ENCODE data around the gene VPS26A. TPM values are rescaled to one million over a fixed set of nuclear protein-coding genes. Genes with fewer than 3 reads are reported as not detected.

VPS26A gene
- total RNA-seq, 1 experiment from 2014 or later: 90.0 TPM

DNA sequence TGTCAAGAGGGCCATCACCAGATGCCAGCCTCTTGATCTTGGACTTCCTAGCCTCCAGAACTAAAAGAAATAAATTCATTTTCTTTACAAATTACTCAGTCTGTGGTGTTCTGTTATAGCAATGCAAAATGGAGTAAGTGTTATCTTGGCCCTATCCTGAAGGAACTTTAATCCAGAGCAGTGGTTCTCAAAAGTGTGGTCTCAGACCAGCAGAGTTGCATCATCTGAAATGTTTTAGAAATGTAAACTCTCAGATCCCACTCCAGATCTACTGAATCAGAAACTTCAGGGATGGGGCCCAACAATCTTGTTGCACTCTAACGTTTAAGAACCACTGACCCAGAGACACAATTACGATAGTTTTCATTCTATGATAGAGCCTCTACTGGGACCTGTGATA lies 52.8 kb downstream of the VPS26A start:
- Histone ChIP-seq H3K4me3 (no peak overlapping the region), H3F3A (ENCODE audit: insufficient read depth, low read depth) (peaks cover 16% of the 10 kb centered on the region; the same call in 1 of the 2 replicates), H3K9me2 (ENCODE audit: insufficient read depth) (no peaks in the 10 kb centered on the region), H3K27me3 (ENCODE audit: insufficient read depth, low read depth) (no peaks in the 10 kb centered on the region), H3K9me3 (ENCODE audit: insufficient read depth, low read depth) (no peaks in the 10 kb centered on the region), H4K20me1 (ENCODE audit: insufficient read depth) (no peaks in the 10 kb centered on the region), H3K36me3 (ENCODE audit: low read depth) (no peaks in the 10 kb centered on the region), H3K4me2 (no peak overlapping the region), H3K79me2 (ENCODE audit: low read depth) (peaks cover 18% of the 10 kb centered on the region), H2AFZ (no peak overlapping the region), H3K27ac (no peak overlapping the region), H3K4me1 (replicated peaks; ENCODE audit: insufficient read depth) (peaks cover 15% of the 10 kb centered on the region)
- TF ChIP-seq EZH2 (IDR thresholded peaks at IDR 0.05; ENCODE audit: low read depth): no peak
- TF ChIP-seq CTCF (conservative IDR thresholded peaks at IDR 0.05): no peak
- DNase-seq: no peak
- intact Hi-C loops (cut with micrococcal nuclease; ENCODE audit: unreplicated experiment): no loop called here
- ChIA-PET CTCF (no interaction called here), POLR2A (ENCODE audit: unreplicated experiment) (no interaction called here)
- BruUV-seq (replicated peaks): no TSS peak

DNA sequence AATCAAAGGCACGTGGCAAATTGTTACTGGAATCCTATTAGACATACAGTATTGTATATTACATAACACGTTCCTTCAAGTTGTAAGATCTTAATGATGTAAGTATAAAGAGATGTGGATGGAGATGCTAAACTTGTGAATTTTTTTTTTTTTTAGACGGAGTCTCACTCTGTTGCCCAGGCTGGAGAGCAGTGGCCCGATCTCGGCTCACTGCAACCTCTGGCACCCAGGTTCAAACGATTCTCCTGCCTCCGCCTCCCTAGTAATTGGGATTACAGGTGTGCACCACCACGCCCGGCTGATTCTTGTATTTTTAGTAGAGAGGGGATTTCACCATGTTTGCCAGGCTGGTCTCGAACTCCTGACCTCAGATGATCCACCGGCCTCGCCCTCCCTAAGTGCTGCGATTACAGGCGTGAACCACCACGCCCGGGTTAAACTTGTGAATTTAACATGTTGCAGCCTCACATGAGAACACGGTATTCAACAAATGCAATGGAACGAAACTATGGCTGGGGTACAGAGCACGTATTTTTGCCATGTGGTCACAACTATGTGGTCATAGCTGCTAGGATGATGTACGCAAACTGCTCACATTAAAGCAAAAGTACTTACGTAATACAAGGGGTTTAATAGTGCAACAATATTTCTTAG lies 55.2 kb downstream of the VPS26A start:
- TSS peak; percentile 95 for BruUV-seq (replicated peaks)
- Histone ChIP-seq H3K79me2 (ENCODE audit: low read depth) (peaks cover 42% of the 10 kb centered on the region), H3K27ac (peak overlapping the region; percentile 81), H3K36me3 (ENCODE audit: low read depth) (peaks cover 5% of the 10 kb centered on the region; the same call in 1 of the 2 replicates), H3F3A (ENCODE audit: insufficient read depth, low read depth) (peaks cover 19% of the 10 kb centered on the region; the same call in 1 of the 2 replicates), H3K4me1 (replicated peaks; ENCODE audit: insufficient read depth) (peaks cover 19% of the 10 kb centered on the region), H2AFZ (peak overlapping the region; percentile 83), H3K9me2 (ENCODE audit: insufficient read depth) (no peaks in the 10 kb centered on the region), H4K20me1 (ENCODE audit: insufficient read depth) (peaks cover 11% of the 10 kb centered on the region; the same call in 1 of the 2 replicates), H3K27me3 (ENCODE audit: insufficient read depth, low read depth) (no peaks in the 10 kb centered on the region), H3K4me3 (peak overlapping the region; percentile 89), H3K9me3 (ENCODE audit: insufficient read depth, low read depth) (no peaks in the 10 kb centered on the region), H3K4me2 (peak overlapping the region; percentile 91)
- POLR2A ChIA-PET (ENCODE audit: unreplicated experiment): no interaction called here
- no peak for DNase-seq
- CTCF ChIA-PET: no interaction called here
- intact Hi-C loops (cut with micrococcal nuclease; ENCODE audit: unreplicated experiment): no loop called here
- no peak for TF ChIP-seq EZH2 (IDR thresholded peaks at IDR 0.05; ENCODE audit: low read depth)
- no peak for TF ChIP-seq CTCF (conservative IDR thresholded peaks at IDR 0.05)

DNA sequence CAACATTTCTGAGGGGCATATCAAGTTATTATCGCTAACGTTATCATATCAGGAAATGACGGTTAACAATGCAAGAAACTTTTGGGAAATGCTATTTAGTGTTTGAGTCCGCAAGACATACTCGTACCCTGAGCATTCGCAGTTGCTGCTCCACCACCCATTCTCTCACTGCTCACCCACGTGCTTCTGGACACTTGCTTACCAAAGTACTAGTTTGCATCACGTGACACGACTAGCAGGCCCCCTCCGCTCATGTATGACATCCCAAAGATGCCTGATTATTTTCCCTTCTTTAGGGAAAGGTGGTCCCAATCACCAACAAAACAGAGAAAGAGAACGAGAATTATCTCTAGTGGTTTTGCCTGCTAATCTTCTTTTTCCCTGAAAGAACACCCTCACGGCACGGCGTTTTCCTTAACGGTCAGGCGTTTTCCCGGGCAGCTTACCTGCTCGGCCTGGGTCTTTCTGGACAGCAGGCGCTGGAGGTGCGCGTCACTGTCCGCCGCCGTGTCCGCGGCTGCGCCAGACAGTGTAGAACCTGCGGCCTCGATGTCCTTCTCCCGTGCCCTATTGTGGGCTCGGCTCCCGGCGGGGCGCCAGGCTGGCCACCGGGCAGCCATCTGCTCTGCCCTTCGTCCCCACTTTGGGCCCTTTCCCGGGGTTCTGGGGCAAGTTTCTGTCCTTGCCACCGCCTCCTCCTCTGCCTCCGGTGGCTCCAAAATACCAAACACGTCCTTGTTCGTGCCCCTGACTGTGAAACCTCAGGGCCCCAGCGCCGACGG lies 56.0 kb downstream of the VPS26A start, which contains the start of gene SUPV3L1:
Gene SUPV3L1, plus strand, starts transcription at position 492 of the 782 bp plus-strand sequence. Its CDS starts 58 bp downstream, at position 550.
- H3K9me3 ChIP-seq (ENCODE audit: insufficient read depth, low read depth): no peaks in the 10 kb centered on the region
- peaks cover 49% of the 10 kb centered on the region for H3K79me2 ChIP-seq (ENCODE audit: low read depth)
- CTCF ChIA-PET: no interaction called here
- peaks cover 19% of the 10 kb centered on the region for H3K4me1 ChIP-seq (replicated peaks; ENCODE audit: insufficient read depth)
- H3F3A ChIP-seq (ENCODE audit: insufficient read depth, low read depth): peaks cover 19% of the 10 kb centered on the region; the same call in 1 of the 2 replicates
- peak within 1 kb of the TSS; percentile 83 for H2AFZ ChIP-seq
- H3K9me2 ChIP-seq (ENCODE audit: insufficient read depth): no peaks in the 10 kb centered on the region
- peak within 1 kb of the TSS; percentile 89 for H3K4me3 ChIP-seq
- DNase-seq: peak; percentile 90 to 97
- no peaks in the 10 kb centered on the region for H3K27me3 ChIP-seq (ENCODE audit: insufficient read depth, low read depth)
- TF ChIP-seq CTCF (conservative IDR thresholded peaks at IDR 0.05) (no peak), EZH2 (IDR thresholded peaks at IDR 0.05; ENCODE audit: low read depth) (no peak)
- BruUV-seq (replicated peaks): no TSS peak
- H3K36me3 ChIP-seq (ENCODE audit: low read depth): peaks cover 5% of the 10 kb centered on the region; the same call in 1 of the 2 replicates
- peak within 1 kb of the TSS; percentile 81 for H3K27ac ChIP-seq
- H3K4me2 ChIP-seq: peak within 1 kb of the TSS; percentile 91
- intact Hi-C loops (cut with micrococcal nuclease; ENCODE audit: unreplicated experiment): loop anchor here (1.0 kb wide), 1 partner anchor 42 kb away; no protein-coding TSS in a partner anchor
- POLR2A ChIA-PET (ENCODE audit: unreplicated experiment): interaction anchor here (0.7 kb wide), 1 partner anchor 267 kb away, joined by 3 read pairs; no protein-coding TSS in a partner anchor
- peaks cover 16% of the 10 kb centered on the region; the same call in 1 of the 2 replicates for H4K20me1 ChIP-seq (ENCODE audit: insufficient read depth)
